ENCODE data around the gene GSTT4. TPM values are rescaled to one million over a fixed set of nuclear protein-coding genes. Genes with fewer than 3 reads are reported as not detected.

GSTT4 gene
- polyA plus RNA-seq, 1 of the 3 experiments (the other 2 are of a cell fraction), result not detected

GRCh38 chr22:24025475-24025874, 20.2 kb upstream of the GSTT4 start:
- ChIA-PET POLR2A (no interaction called here), CTCF (interaction anchor here (0.6 kb wide), 1 partner anchor 850 kb away, joined by 3 read pairs; no protein-coding TSS in a partner anchor)
- Histone ChIP-seq H3K9ac (no peak overlapping the region), H3K9me3 (peaks cover 18% of the 10 kb centered on the region; the same call in 1 of the 2 replicates), H3K27me3 (ENCODE audit: insufficient read depth) (no peaks in the 10 kb centered on the region), H2AFZ (ENCODE audit: low read depth) (no peak overlapping the region), H3K79me2 (ENCODE audit: insufficient read depth) (peaks cover 83% of the 10 kb centered on the region), H3K36me3 (replicated peaks in 1 of 2; ENCODE audit: control insufficient read depth in 1 of 2, insufficient read depth in 2 of 2, low read length in 1 of 2) (peaks cover 0 to 14% of the 10 kb centered on the region in 2 experiments), H3K4me1 (ENCODE audit: control insufficient read depth in 1 of 2, insufficient read depth in 2 of 2, low read depth in 1 of 2, low read length in 1 of 2) (peaks cover 0 to 22% of the 10 kb centered on the region in 2 experiments; a peak in 2 of 4 replicates), H3K4me3 (ENCODE audit: low read depth in 2 of 2, low read length in 1 of 2) (no peak overlapping the region), H3K27ac (ENCODE audit: low read depth in 2 of 2, low read length in 1 of 2) (no peak overlapping the region), H4K20me1 (ENCODE audit: insufficient read depth) (no peaks in the 10 kb centered on the region; the same call in 1 of the 2 replicates), H3F3A (replicated peaks; ENCODE audit: insufficient read depth) (peaks cover 10% of the 10 kb centered on the region), H3K4me2 (no peak overlapping the region), H3K9me2 (no peaks in the 10 kb centered on the region)
- TF ChIP-seq GABPA (IDR thresholded peaks at IDR 0.05; ENCODE audit: low read depth) (no peak), TEAD4 (IDR thresholded peaks at IDR 0.05; ENCODE audit: borderline replicate concordance, insufficient read depth) (no peak), SMC3 (IDR thresholded peaks at IDR 0.05; ENCODE audit: low read depth, low read length) (no peak), USF2 (IDR thresholded peaks at IDR 0.05; ENCODE audit: borderline replicate concordance, low read depth, low read length) (no peak), PBX3 (IDR thresholded peaks at IDR 0.05) (no peak), MAX (IDR thresholded peaks at IDR 0.05; ENCODE audit: low read depth) (no peak), NRF1 (IDR thresholded peaks at IDR 0.05; ENCODE audit: low read depth, low read length) (no peak), TAF1 (IDR thresholded peaks at IDR 0.05; ENCODE audit: borderline replicate concordance, low read depth, low read length) (no peak), RCOR1 (IDR thresholded peaks at IDR 0.05; ENCODE audit: low read length) (no peak), ZBTB33 (IDR thresholded peaks at IDR 0.05; ENCODE audit: borderline replicate concordance, low read depth) (no peak), CTCF (IDR thresholded peaks at IDR 0.05) (no peak), SIN3A (IDR thresholded peaks at IDR 0.05; ENCODE audit: borderline replicate concordance, low read depth, low read length) (no peak)
- 93% methylated on average over 6 of the region's 6 CpGs for WGBS (ENCODE audit: low lambda C conversion rate)
- DNase-seq, result no peak
